GM12878 (cell line): ENCODE measurements around the gene ATP13A4.

Experiments
- CBX5 ChIP-seq: sonication (generic); IDR thresholded peaks from 2 replicates; pipeline ENCODE4 v1.6.1; 2016; ENCODE audit warnings: low read depth, moderate library complexity, mild to moderate bottlenecking, inconsistent platforms
- CTCF ChIP-seq, 3 experiments: IDR thresholded peaks in 2 of 3; conservative IDR thresholded peaks in 1 of 3; 2 replicates each; pipeline ENCODE4 v1.5.1; 2011; ENCODE audit warnings: low read depth in 3 of 3, low read length in 3 of 3, mild to moderate bottlenecking in 3 of 3, control low read depth in 2 of 3, moderate library complexity in 2 of 3, inconsistent platforms in 1 of 3, mixed read lengths in 1 of 3; ENCODE audit not compliant: control insufficient read depth in 2 of 3, insufficient read depth in 1 of 3; ENCODE audit errors: extremely low read depth in 1 of 3
- TCF12 ChIP-seq: IDR thresholded peaks from 2 replicates; pipeline ENCODE4 v1.6.1; 2011; ENCODE audit warnings: low read depth, mild to moderate bottlenecking, low read length
- ZBTB40 ChIP-seq: fragments of 450-650 bp; IDR thresholded peaks from 2 replicates; pipeline ENCODE4 v1.6.1; 2016; ENCODE audit warnings: mild to moderate bottlenecking, moderate library complexity, borderline replicate concordance

DNA sequence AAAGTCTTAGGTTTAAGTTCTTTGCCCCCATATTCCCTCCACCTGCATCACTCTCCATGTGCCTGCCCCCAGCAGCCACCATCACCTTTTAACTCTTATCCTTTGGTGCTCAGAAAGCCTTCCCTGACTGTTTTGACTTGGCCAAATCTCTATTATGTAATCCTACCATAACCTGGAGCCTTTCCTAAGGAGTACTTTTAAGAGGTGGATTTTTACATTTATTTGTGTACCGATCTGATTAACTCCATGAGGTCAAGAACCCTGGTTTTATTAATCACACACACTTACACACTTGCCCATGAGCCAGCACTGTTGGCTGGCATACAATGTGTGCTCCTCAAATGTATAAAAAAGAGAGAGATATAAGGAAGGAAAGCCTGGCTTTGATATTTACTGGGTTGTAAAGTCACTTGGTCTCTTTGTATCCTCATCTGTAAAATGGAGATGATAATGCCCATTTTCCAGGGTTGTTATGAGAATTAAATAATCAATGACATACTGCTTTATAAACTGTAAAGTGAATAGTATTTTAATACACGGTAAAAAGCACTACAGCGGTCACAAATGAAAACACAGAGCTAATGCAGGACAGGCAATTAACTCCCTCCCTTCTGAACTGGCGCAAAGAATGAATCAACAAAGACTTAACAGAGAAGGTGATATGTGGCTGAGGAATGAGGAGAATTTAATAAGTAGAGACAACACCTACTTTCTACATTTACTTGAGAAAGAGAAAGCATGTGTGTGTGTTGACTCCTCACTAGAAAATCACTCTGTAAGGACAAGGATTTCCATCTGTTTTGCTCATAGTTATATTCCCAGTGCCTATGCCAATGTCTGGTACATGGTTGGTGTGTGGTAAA, 45.4 kb downstream of the ATP13A4 start:
- TF ChIP-seq CBX5 (no peak), TCF12 (no peak), ZBTB40 (no peak), CTCF (IDR thresholded peaks at IDR 0.05 in 2 of 3, conservative IDR thresholded peaks at IDR 0.05 in 1 of 3; ENCODE audit: control insufficient read depth in 2 of 3, extremely low read depth in 1 of 3, insufficient read depth in 1 of 3, low read depth in 3 of 3, low read length in 3 of 3) (no peak)
